Measurements from ENCODE around the gene CCT6B.
A peak's percentile ranks its signal among the peaks of the same experiment; 100 is the strongest.
"Not testable (repeated sequence)": the region's sequence is repeated elsewhere in the genome, so short reads cannot be mapped to it uniquely, and the experiment has no call there.

CCT6B gene

GRCh38 chr17:34961093-34961911 is at the start of gene CCT6B, which contains the start of gene ZNF830:
Gene CCT6B (minus strand): TSS chr17:34961460. CDS start chr17:34961393, 67 bp downstream.
Gene ZNF830 (plus strand): TSS chr17:34961540. CDS start chr17:34961567, 27 bp downstream.
- peak; percentile 73 to 83 for DNase-seq (ENCODE audit: low read depth in 2 of 2)

- DNase-seq (ENCODE audit: low read depth in 2 of 2) = no peak
Measured at GRCh38 chr17:35010093-35010492, 48.8 kb upstream of the CCT6B start.

- DNase-seq (ENCODE audit: low read depth in 2 of 2) = no peak
Measured at GRCh38 chr17:35006961-35007360, 45.7 kb upstream of the CCT6B start.

GRCh38 chr17:35006345-35006744 is 45.1 kb upstream of the CCT6B start:
- DNase-seq (ENCODE audit: low read depth in 2 of 2) = no peak

- DNase-seq (ENCODE audit: low read depth in 2 of 2) = no peak
Measured at GRCh38 chr17:35003778-35004177, 42.5 kb upstream of the CCT6B start.

- no peak for DNase-seq (ENCODE audit: low read depth in 2 of 2)
Measured at GRCh38 chr17:35002876-35003551, 41.8 kb upstream of the CCT6B start.

GRCh38 chr17:35001549-35001948 is 40.3 kb upstream of the CCT6B start:
- no peak for DNase-seq (ENCODE audit: low read depth in 2 of 2)

GRCh38 chr17:35000965-35001364 is 39.7 kb upstream of the CCT6B start:
- not testable (repeated sequence) for DNase-seq (ENCODE audit: low read depth in 2 of 2)

- DNase-seq (ENCODE audit: low read depth in 2 of 2) = no peak
Measured at GRCh38 chr17:34999456-34999855, 38.2 kb upstream of the CCT6B start.

GRCh38 chr17:34998205-34998604 is 36.9 kb upstream of the CCT6B start:
- DNase-seq (ENCODE audit: low read depth in 2 of 2) = peak; percentile 67 to 68

- no peak for DNase-seq (ENCODE audit: low read depth in 2 of 2)
Measured at GRCh38 chr17:34997355-34997862, 36.1 kb upstream of the CCT6B start.

- DNase-seq (ENCODE audit: low read depth in 2 of 2) = no peak
Measured at GRCh38 chr17:34996422-34997285, 35.4 kb upstream of the CCT6B start.

- DNase-seq (ENCODE audit: low read depth in 2 of 2) = no peak
Measured at GRCh38 chr17:34993031-34993430, 31.8 kb upstream of the CCT6B start.

GRCh38 chr17:34991606-34992005 is 30.3 kb upstream of the CCT6B start:
- no peak for DNase-seq (ENCODE audit: low read depth in 2 of 2)

- DNase-seq (ENCODE audit: low read depth in 2 of 2) = no peak
Measured at GRCh38 chr17:34990921-34991365, 29.7 kb upstream of the CCT6B start.

GRCh38 chr17:34989473-34989872 is 28.2 kb upstream of the CCT6B start:
- no peak for DNase-seq (ENCODE audit: low read depth in 2 of 2)

- no peak for DNase-seq (ENCODE audit: low read depth in 2 of 2)
Measured at GRCh38 chr17:34988644-34989043, 27.4 kb upstream of the CCT6B start.

GRCh38 chr17:34987232-34987631 is 26.0 kb upstream of the CCT6B start:
- DNase-seq (ENCODE audit: low read depth in 2 of 2) = no peak

- DNase-seq (ENCODE audit: low read depth in 2 of 2) = no peak
Measured at GRCh38 chr17:34981538-34982241, 20.4 kb upstream of the CCT6B start.

GRCh38 chr17:34980681-34981537 is 19.6 kb upstream of the CCT6B start:
- DNase-seq (ENCODE audit: low read depth in 2 of 2) = peak; percentile 54 to 60
